ENCODE measurements around the gene KLHL18. TPM values are rescaled to one million over a fixed set of nuclear protein-coding genes. Genes with fewer than 3 reads are reported as not detected.
A peak's percentile ranks its signal among the peaks of the same experiment; 100 is the strongest.
"Not testable (repeated sequence)": the region's sequence is repeated elsewhere in the genome, so short reads cannot be mapped to it uniquely, and the experiment has no call there.

Gene KLHL18
- total RNA-seq, result 13.1 TPM
- 11.9 TPM for polyA plus RNA-seq

DNA sequence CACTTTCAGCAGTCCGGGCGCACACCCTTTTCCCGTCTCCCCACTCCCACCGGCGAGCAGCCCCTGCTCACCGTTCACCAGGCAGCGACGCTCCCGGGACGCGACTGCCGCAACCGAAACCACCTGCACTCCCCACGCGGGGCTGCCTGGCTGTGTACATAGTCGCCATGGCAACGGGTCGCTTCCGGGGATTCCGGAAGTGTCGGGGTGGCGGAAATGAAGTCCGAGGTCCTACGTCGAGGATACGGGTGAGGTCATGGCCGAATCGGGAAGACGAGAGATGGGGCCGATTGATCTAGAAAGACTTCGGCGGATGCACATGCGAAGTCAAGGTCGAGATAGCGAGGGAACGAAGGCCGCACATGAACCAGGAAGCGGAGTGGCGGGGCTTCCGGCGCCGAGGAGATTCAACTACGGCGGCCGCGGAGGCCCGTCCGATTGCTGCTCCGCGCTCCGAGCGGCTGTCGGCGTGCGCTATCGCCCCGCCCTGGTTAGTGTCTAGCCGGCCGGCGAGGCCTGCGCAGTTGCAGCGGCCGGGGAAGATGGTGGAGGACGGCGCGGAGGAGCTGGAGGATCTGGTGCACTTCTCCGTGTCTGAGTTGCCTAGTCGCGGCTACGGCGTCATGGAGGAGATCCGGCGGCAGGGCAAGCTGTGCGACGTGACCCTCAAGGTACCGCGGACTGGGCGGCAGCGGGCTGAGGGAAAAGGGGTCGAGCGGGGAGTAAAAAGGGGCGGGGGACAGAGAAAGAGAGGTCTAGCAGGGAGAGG lies at the start of gene KLHL18, which contains the start of gene KIF9:
KLHL18 (plus strand) TSS at position 521 of the 769 bp plus-strand sequence; CDS start at position 543, 22 bp downstream.
KIF9 (minus strand) TSS at position 376 of the 769 bp plus-strand sequence. CDS start 5,425 bp downstream, outside the sequence.
- under 1% methylated on average over 82 of the region's 82 CpGs for WGBS
- no peaks in the 10 kb centered on the region for H3K36me3 ChIP-seq (ENCODE audit: insufficient read depth)
- peak within 1 kb of the TSS; percentile 70 for H3K4me3 ChIP-seq (ENCODE audit: low read depth, low read length)

DNA sequence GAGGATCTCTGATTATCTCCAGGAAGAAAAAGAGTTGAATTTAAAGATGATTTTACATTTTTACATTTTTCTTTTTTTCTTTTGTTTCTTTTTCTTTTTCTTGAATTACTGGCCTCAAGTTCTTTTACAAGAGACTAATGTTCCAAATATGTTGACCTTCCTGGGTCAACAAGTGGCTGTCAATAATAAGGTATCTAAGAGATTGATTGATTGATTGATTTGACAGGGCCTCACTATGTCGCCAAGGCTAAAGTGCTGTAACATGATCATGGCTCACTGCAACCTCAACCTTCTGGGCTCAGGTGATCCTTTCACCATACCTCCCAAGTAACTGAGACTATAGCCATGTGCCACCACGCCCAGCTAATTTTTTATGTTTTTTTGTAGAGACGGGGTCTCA lies 44.7 kb upstream of the KLHL18 start:
- Histone ChIP-seq H3K27ac (ENCODE audit: low read depth) (no peak overlapping the region), H3K4me3 (ENCODE audit: low read depth, low read length) (no peak overlapping the region), H3K36me3 (ENCODE audit: insufficient read depth) (no peaks in the 10 kb centered on the region), H3K4me1 (ENCODE audit: insufficient read depth) (no peaks in the 10 kb centered on the region)
- WGBS, result 92% methylated on average over 3 of the region's 3 CpGs
- no peak for DNase-seq (ENCODE audit: extremely low spot score)

More for the DNA sequence above, at the start of gene KLHL18, which contains the start of gene KIF9:
- H3K4me1 ChIP-seq (ENCODE audit: insufficient read depth), result no peaks in the 10 kb centered on the region
- peak within 1 kb of the TSS; percentile 76 for H3K27ac ChIP-seq (ENCODE audit: low read depth)
- DNase-seq (ENCODE audit: extremely low spot score), result peak; percentile 93

DNA sequence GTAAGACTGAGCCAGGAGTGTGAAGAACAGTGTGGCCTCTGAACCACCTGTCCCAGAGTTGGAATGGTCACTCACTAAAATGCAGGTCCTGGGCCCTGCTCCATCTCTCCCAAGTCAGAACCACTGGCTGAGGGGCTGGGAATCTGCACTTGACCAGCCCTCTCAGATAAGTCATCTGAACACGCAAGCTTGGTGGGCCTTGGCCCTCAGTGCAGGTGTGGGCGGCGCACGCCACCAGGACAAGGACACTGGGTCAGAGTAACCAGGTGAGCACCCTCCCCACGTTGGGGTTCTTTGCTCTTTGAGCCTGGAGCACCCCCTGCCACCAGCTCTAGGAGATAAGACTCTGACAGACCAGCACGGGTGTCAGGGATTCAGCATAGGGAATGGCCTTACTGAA lies 42.8 kb upstream of the KLHL18 start:
- DNase-seq (ENCODE audit: extremely low spot score), result no peak
- Histone ChIP-seq H3K4me3 (ENCODE audit: low read depth, low read length) (no peak overlapping the region), H3K36me3 (ENCODE audit: insufficient read depth) (no peaks in the 10 kb centered on the region), H3K4me1 (ENCODE audit: insufficient read depth) (no peaks in the 10 kb centered on the region), H3K27ac (ENCODE audit: low read depth) (no peak overlapping the region)
- 86% methylated on average over 6 of the region's 6 CpGs for WGBS

DNA sequence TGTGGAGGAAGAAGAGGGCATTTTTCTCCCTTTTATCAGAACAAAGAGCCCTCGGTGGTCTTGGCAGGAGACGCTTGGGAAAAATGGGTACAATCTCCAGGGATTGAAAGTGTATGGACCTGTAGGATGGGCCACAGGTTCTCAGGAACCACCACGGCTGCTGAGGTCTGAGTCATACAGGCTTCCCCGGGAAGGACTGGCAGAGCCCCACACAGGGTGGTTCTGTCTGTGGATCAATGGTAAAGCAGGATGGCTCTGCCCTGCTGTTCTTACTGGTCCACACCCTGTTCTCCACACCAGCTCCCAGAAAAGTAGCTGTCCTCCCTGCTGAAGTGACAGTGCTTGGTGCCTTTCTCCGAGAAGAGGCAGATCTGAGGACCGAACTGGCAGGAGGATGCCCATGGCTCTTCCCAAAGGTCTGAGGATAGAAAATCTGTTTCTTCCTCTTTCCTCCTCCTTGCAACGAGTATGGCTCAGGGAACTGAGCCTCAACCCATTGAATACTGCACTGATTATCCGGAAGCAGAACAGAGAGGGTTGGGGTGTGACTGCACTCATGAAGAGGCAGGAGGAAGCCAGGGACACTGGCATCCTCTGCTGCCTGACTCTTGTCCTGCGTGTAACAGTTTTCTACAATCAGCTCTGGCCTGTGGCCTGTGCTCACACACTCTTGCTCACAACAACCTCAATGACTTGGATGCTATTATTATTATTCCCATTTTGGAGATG lies 39.2 kb upstream of the KLHL18 start:
- WGBS, result 84% methylated on average over 9 of the region's 9 CpGs
- H3K4me3 ChIP-seq (ENCODE audit: low read depth, low read length), result no peak overlapping the region
- no peaks in the 10 kb centered on the region for H3K4me1 ChIP-seq (ENCODE audit: insufficient read depth)
- no peaks in the 10 kb centered on the region for H3K36me3 ChIP-seq (ENCODE audit: insufficient read depth)
- H3K27ac ChIP-seq (ENCODE audit: low read depth), result no peak overlapping the region
- DNase-seq (ENCODE audit: extremely low spot score), result no peak

DNA sequence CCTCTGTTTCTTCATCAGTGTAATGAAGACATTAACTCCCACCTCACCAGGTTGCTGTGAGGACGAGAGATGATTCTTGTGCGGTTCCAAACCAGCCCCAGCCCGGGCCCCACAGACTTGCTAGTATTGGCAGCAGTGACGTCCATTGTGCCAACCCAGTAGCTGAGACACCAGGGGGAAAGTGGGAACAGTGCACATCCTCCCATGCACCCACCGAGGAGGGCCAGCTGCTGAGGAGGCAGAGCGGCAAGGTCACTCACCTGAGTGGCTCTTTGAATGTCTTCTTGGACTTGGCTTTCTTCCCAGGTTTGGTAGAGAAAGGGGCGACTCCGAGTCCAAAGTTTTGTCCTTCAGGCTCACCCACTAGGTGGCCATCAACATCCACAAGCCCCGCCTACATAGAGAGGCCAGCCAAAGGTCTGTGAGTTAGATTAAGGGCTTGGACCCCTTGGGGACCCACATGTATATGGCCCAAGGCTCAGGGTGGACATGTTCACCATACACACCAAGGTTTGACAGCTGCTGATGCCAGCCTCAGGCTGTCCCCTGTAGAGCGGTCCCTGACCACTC lies 38.1 kb upstream of the KLHL18 start:
- no peak for DNase-seq (ENCODE audit: extremely low spot score)
- Histone ChIP-seq H3K4me1 (ENCODE audit: insufficient read depth) (no peaks in the 10 kb centered on the region), H3K27ac (ENCODE audit: low read depth) (no peak overlapping the region), H3K36me3 (ENCODE audit: insufficient read depth) (no peaks in the 10 kb centered on the region), H3K4me3 (ENCODE audit: low read depth, low read length) (no peak overlapping the region)
- 88% methylated on average over 10 of the region's 10 CpGs for WGBS

DNA sequence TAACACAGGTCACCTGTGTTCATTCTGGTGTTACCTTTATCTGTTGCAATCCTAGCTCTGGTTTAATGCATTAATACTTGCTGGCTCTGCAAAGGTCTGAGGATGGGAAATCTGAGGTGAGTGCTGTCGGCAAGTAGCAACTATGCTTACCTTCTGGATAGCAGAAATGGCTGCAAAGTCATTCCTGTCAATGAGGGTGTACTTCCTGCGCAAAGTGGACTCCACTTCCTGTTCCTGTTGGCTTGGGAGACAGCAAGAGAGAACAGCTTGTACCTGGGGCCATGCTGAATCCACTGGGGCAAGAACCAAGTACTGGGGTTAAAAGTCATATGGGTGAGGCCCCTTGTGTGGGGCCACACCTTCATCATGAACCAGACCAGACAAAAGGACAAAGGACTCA lies 37.5 kb upstream of the KLHL18 start:
- H3K4me3 ChIP-seq (ENCODE audit: low read depth, low read length), result no peak overlapping the region
- H3K4me1 ChIP-seq (ENCODE audit: insufficient read depth), result no peaks in the 10 kb centered on the region
- H3K36me3 ChIP-seq (ENCODE audit: insufficient read depth), result no peaks in the 10 kb centered on the region
- no peak overlapping the region for H3K27ac ChIP-seq (ENCODE audit: low read depth)
- DNase-seq (ENCODE audit: extremely low spot score), result no peak
- WGBS, result 98% methylated on average over 2 of the region's 2 CpGs

- WGBS, result 87% methylated on average over 14 of the region's 14 CpGs
- H3K36me3 ChIP-seq (ENCODE audit: insufficient read depth), result no peaks in the 10 kb centered on the region
- DNase-seq (ENCODE audit: extremely low spot score), result no peak
- no peak overlapping the region for H3K4me3 ChIP-seq (ENCODE audit: low read depth, low read length)
- no peaks in the 10 kb centered on the region for H3K4me1 ChIP-seq (ENCODE audit: insufficient read depth)
- H3K27ac ChIP-seq (ENCODE audit: low read depth), result no peak overlapping the region
Measured at GRCh38 chr3:47247131-47248064, 35.3 kb upstream of the KLHL18 start.

DNA sequence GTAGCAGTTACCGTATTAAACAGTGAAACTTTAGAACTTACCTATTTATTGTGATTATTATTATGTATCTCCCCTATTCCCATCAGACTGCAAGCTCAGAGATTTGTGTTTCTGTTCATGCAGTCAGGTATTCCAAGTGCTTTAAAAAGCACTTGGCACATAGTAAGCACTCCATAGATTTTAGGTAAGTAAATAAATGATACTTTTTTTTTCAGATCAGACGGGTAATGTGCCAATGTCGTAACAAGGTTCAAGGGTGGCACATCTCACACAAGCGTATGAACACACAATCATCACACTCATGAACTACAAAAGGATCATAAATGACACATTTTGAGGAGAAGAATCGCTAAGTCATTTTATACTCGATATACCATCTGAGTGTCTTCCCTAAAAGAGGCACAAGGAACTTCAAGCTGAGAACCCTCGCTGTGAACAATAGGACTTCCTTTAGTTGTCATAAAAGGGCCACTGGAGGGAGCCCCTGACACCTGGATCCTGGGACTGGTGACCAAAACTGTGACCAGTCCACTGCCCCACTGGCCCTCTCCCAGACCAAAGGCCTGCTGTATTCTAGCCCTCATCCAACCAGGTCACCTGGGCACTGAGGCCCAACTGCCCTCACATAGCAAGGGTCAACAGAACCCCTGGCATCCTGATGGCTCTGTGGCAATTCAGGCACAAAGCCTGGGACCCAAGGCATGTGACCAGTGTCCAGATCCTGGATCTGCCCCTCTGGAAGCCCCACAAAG lies 32.3 kb upstream of the KLHL18 start:
- Histone ChIP-seq H3K4me3 (ENCODE audit: low read depth, low read length) (no peak overlapping the region), H3K4me1 (ENCODE audit: insufficient read depth) (no peaks in the 10 kb centered on the region), H3K36me3 (ENCODE audit: insufficient read depth) (no peaks in the 10 kb centered on the region), H3K27ac (ENCODE audit: low read depth) (no peak overlapping the region)
- DNase-seq (ENCODE audit: extremely low spot score), result no peak
- 83% methylated on average over 7 of the region's 7 CpGs for WGBS

DNA sequence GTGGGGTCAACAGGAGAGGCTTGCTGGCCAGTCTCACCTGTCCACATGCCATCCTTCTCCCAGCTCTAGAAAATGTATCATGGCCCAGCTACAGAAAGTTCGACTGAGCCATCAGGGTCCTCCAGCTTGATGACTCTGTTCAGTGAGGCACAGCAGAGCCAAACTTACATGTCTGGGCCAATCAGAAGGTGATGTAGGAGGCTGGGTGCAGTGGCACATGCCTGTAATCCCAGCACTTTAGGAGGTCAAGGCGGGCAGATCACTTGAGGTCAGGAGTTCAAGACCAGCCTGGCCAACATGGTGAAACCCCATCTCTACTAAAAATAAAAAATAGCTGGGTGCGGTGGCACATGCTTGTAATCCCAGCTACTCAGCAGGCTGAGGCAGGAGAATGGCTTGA lies 31.7 kb upstream of the KLHL18 start:
- not testable (repeated sequence) for H3K4me3 ChIP-seq (ENCODE audit: low read depth, low read length); H3K27ac ChIP-seq (ENCODE audit: low read depth); DNase-seq (ENCODE audit: extremely low spot score); H3K36me3 ChIP-seq (ENCODE audit: insufficient read depth); H3K4me1 ChIP-seq (ENCODE audit: insufficient read depth)
- WGBS, result 58% methylated on average over 3 of the region's 3 CpGs

- 53% methylated on average over 5 of the region's 5 CpGs for WGBS
- no peak for DNase-seq (ENCODE audit: extremely low spot score)
- Histone ChIP-seq H3K4me3 (ENCODE audit: low read depth, low read length) (no peak overlapping the region), H3K36me3 (ENCODE audit: insufficient read depth) (no peaks in the 10 kb centered on the region), H3K27ac (ENCODE audit: low read depth) (no peak overlapping the region), H3K4me1 (ENCODE audit: insufficient read depth) (no peaks in the 10 kb centered on the region)
Measured at GRCh38 chr3:47251689-47252088, 31.1 kb upstream of the KLHL18 start.

GRCh38 chr3:47256331-47256730 lies 26.4 kb upstream of the KLHL18 start:
- 87% methylated on average over 22 of the region's 25 CpGs for WGBS
- H3K27ac ChIP-seq (ENCODE audit: low read depth); H3K4me1 ChIP-seq (ENCODE audit: insufficient read depth); H3K36me3 ChIP-seq (ENCODE audit: insufficient read depth); H3K4me3 ChIP-seq (ENCODE audit: low read depth, low read length); DNase-seq (ENCODE audit: extremely low spot score): not testable (repeated sequence)

DNA sequence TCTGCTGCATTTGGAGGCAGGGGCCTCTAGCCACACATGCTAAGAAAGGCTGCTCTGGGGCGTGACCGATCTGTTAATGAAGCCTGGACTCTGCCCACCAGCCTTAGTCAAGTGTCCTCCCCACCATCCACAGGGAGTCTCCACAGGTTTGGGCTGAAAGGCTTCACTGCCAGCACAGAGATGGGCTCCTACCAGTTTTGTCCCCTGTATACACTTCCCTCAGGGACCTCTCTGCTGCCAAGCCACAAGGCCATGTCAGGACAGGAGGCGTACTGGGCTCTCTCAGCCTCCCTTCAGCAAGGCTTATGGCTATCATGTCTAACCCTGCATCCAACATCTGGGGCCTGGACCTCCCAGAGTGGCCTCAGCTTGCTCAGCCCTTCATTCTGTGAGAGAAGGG lies 23.6 kb upstream of the KLHL18 start:
- H3K27ac ChIP-seq (ENCODE audit: low read depth), result no peak overlapping the region
- no peaks in the 10 kb centered on the region for H3K4me1 ChIP-seq (ENCODE audit: insufficient read depth)
- H3K4me3 ChIP-seq (ENCODE audit: low read depth, low read length), result no peak overlapping the region
- 90% methylated on average over 3 of the region's 3 CpGs for WGBS
- no peaks in the 10 kb centered on the region for H3K36me3 ChIP-seq (ENCODE audit: insufficient read depth)
- no peak for DNase-seq (ENCODE audit: extremely low spot score)
